ENCODE data around the gene PDE6B. TPM values are rescaled to one million over a fixed set of nuclear protein-coding genes. Genes with fewer than 3 reads are reported as not detected.
"Not testable (repeated sequence)": the region's sequence is repeated elsewhere in the genome, so short reads cannot be mapped to it uniquely, and the experiment has no call there.

The PDE6B gene
- total and polyA plus RNA-seq, 4 donors: 1.1 to 4.0 (median 2.1) TPM

DNA sequence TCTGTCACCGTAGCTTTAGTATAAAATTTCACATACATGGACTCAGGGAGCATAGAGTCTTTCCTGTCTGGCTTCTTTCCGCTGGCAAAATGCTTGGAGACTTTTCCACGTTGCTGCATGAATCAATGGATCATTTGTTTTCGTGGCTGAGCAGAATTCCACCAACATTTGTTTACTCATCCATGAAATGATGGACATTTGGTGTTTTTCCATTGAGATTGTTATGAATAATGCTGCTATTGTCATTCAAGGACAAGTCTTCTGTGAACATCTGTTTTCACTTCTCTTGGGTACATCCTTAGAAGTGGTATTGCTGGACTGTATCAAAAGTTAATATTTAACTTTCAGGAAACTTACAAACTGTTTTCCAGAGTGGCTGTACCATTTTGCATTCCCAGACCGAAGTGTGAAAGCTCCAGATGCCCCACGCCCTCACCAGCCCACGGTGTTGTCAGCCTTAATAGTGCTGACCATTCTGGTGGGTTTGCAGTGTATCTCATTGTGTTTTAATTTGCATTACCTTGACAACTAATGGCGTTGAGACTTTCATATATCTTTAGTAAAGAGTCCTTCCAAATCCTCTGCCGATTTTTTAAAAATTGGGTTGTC, 43.5 kb upstream of the PDE6B start:
- H3K9me3 ChIP-seq (ENCODE audit: control insufficient read depth, low read length): peaks cover 3% of the 10 kb centered on the region
- H3K4me3 ChIP-seq (ENCODE audit: low read length in 2 of 2): no peak overlapping the region
- WGBS, 2 donors: 63 to 73% methylated on average over 9 of the region's 9 CpGs
- ATAC-seq (ENCODE audit: low FRiP score) (no peak), DNase-seq (no peak)
- no peaks in the 10 kb centered on the region for H3K36me3 ChIP-seq (ENCODE audit: control insufficient read depth in 1 of 2, insufficient read depth in 2 of 2, low read length in 1 of 2)
- intact Hi-C loops (cut with DNase I): no loop called here
- no peaks in the 10 kb centered on the region for H3K27me3 ChIP-seq (ENCODE audit: control insufficient read depth in 1 of 2, insufficient read depth in 2 of 2, low read length in 1 of 2)
- H3K4me1 ChIP-seq (ENCODE audit: control insufficient read depth in 1 of 2, insufficient read depth in 2 of 2, low read length in 2 of 2): no peaks in the 10 kb centered on the region
- no peak overlapping the region for H3K27ac ChIP-seq (ENCODE audit: low read depth in 1 of 2, low read length in 2 of 2)

DNA sequence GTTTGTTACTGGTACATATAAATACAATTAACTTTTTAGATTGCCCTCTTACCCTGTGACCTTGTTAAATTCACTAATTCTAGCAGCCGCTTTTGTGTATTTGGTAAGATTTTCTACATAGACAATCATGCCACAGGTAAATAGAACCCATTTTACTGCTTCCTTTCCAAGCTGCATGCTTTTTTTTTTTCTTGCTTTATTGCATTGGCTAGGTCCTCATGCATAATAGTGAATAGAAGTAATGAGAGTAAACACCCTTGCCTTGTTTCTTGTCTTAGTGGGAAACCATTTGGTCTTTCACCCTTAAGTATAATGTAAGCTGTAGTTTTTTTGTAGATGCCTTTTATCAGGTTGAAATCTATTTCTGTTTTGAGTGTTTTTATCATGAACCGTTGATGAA, 41.6 kb upstream of the PDE6B start:
- no peaks in the 10 kb centered on the region for H3K4me1 ChIP-seq (ENCODE audit: control insufficient read depth in 1 of 2, insufficient read depth in 2 of 2, low read length in 2 of 2)
- intact Hi-C loops (cut with DNase I): no loop called here
- ATAC-seq (ENCODE audit: low FRiP score): no peak
- H3K27me3 ChIP-seq (ENCODE audit: control insufficient read depth in 1 of 2, insufficient read depth in 2 of 2, low read length in 1 of 2): no peaks in the 10 kb centered on the region
- no peak for DNase-seq
- no peak overlapping the region for H3K4me3 ChIP-seq (ENCODE audit: low read length in 2 of 2)
- H3K36me3 ChIP-seq (ENCODE audit: control insufficient read depth in 1 of 2, insufficient read depth in 2 of 2, low read length in 1 of 2): no peaks in the 10 kb centered on the region
- peaks cover 3% of the 10 kb centered on the region for H3K9me3 ChIP-seq (ENCODE audit: control insufficient read depth, low read length)
- H3K27ac ChIP-seq (ENCODE audit: low read depth in 1 of 2, low read length in 2 of 2): no peak overlapping the region
- 83 to 85% methylated on average over 2 of the region's 2 CpGs for WGBS, 2 donors

DNA sequence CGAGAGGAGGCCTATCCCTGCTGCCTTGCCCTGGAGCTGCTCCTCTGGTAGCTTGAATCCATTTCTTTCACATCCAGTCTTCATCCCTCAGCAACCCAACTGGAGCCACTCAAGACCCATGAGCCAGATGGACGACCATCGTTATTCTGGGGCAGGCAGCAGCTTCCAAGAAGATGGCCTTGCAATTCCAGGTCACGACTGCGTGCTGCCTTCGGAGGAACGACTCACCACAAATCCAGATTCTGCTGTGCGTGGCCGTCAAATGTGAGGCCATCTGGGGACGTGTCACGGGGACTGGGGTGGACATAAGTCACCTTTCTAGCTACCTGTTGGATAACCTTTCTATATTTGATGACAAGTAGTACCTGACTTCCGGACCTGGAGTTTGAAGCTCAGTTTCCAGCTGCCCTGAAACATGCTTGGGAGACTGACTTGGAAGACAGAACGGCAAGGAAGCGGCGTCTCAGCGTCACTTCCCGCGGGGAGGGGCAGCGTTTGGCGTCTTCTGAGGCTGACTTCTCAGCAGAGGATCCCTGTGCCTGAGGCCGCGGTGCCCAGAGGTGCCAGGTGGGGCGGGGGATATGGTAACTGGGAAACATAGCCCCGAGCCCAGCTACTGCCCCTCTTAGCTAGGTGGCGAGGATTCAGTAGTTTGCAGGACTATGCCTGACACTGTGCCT, 37.6 kb upstream of the PDE6B start:
- Histone ChIP-seq H3K9me3 (ENCODE audit: control insufficient read depth, low read length) (peaks cover 5% of the 10 kb centered on the region), H3K4me3 (ENCODE audit: low read length in 2 of 2) (no peak overlapping the region), H3K36me3 (ENCODE audit: control insufficient read depth in 1 of 2, insufficient read depth in 2 of 2, low read length in 1 of 2) (no peaks in the 10 kb centered on the region), H3K4me1 (ENCODE audit: control insufficient read depth in 1 of 2, insufficient read depth in 2 of 2, low read length in 2 of 2) (no peaks in the 10 kb centered on the region), H3K27me3 (ENCODE audit: control insufficient read depth in 1 of 2, insufficient read depth in 2 of 2, low read length in 1 of 2) (no peaks in the 10 kb centered on the region), H3K27ac (ENCODE audit: low read depth in 1 of 2, low read length in 2 of 2) (no peak overlapping the region)
- intact Hi-C loops (cut with DNase I): no loop called here
- ATAC-seq (ENCODE audit: low FRiP score) (no peak), DNase-seq (no peak)
- 73 to 82% methylated on average over 25 of the region's 25 CpGs for WGBS, 2 donors

DNA sequence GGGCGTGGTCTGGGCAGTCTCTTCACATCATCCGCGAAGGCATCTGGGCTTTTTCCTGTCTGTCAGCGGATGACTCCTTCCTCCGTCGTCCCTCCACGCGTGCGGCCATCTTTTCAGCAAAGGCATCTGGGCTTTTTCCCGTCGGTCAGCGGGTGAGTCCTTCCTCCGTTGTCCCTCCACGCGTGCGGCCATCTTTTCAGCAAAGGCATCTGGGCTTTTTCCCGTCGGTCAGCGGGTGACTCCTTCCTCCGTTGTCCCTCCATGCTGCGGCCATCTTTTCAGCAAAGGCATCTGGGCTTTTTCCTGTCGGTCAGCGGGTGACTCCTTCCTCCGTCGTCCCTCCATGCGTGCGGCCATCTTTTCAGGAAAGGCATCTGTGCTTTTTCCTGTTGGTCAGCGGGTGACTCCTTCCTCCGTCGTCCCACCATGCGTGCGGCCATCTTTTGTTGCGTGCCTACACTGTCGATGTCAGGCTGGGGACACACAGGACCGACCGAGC, 37.0 kb upstream of the PDE6B start:
- no peak overlapping the region for H3K27ac ChIP-seq (ENCODE audit: low read depth in 1 of 2, low read length in 2 of 2)
- no peaks in the 10 kb centered on the region for H3K36me3 ChIP-seq (ENCODE audit: control insufficient read depth in 1 of 2, insufficient read depth in 2 of 2, low read length in 1 of 2)
- H3K4me3 ChIP-seq (ENCODE audit: low read length in 2 of 2): no peak overlapping the region
- WGBS, 2 donors: 77 to 87% methylated on average over 36 of the region's 36 CpGs
- no peaks in the 10 kb centered on the region for H3K27me3 ChIP-seq (ENCODE audit: control insufficient read depth in 1 of 2, insufficient read depth in 2 of 2, low read length in 1 of 2)
- no peaks in the 10 kb centered on the region for H3K4me1 ChIP-seq (ENCODE audit: control insufficient read depth in 1 of 2, insufficient read depth in 2 of 2, low read length in 2 of 2)
- peaks cover 5% of the 10 kb centered on the region for H3K9me3 ChIP-seq (ENCODE audit: control insufficient read depth, low read length)
- DNase-seq (no peak), ATAC-seq (ENCODE audit: low FRiP score) (no peak)
- intact Hi-C loops (cut with DNase I): no loop called here

DNA sequence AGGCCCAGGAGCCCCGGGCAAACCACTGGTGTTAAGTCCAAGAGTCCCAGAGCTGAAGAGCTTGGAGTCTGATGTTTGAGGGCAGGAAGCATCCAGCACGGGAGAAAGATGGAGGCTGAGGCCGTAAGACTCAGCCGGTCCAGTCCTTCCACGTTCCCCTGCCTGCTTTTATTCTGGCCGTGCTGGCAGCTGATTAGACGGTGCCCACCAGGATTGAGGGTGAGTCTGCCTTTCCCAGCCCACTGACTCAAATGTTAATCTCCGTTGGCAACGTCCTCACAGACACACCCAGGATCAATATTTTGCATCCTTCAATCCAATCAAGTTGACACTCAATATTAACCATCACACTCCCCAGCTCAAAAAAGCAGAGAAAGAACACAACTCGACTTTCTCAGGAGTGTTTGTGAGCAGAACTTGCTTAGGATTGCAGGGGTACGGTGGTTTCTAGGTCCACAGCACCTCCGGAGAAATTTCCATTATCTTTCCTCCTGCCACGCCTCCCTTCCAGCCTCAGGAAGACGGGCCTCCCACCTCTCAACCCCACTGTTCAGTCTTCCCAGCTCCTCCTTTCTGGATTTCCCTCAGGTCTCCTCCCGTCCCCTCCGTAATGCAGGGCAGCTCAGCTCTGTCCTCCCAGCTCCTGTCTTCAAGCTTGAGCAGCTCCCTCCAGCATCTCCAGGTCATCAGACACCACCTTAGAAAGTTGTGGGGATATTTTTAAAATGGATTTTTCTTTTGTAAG, 36.0 kb upstream of the PDE6B start:
- H3K27me3 ChIP-seq (ENCODE audit: control insufficient read depth in 1 of 2, insufficient read depth in 2 of 2, low read length in 1 of 2): no peaks in the 10 kb centered on the region
- WGBS, 2 donors: 82 to 88% methylated on average over 16 of the region's 16 CpGs
- H3K4me3 ChIP-seq (ENCODE audit: low read length in 2 of 2): no peak overlapping the region
- H3K4me1 ChIP-seq (ENCODE audit: control insufficient read depth in 1 of 2, insufficient read depth in 2 of 2, low read length in 2 of 2): no peaks in the 10 kb centered on the region
- intact Hi-C loops (cut with DNase I): no loop called here
- ATAC-seq (ENCODE audit: low FRiP score) (no peak), DNase-seq (no peak)
- H3K36me3 ChIP-seq (ENCODE audit: control insufficient read depth in 1 of 2, insufficient read depth in 2 of 2, low read length in 1 of 2): no peaks in the 10 kb centered on the region
- no peak overlapping the region for H3K27ac ChIP-seq (ENCODE audit: low read depth in 1 of 2, low read length in 2 of 2)
- H3K9me3 ChIP-seq (ENCODE audit: control insufficient read depth, low read length): peaks cover 6% of the 10 kb centered on the region

DNA sequence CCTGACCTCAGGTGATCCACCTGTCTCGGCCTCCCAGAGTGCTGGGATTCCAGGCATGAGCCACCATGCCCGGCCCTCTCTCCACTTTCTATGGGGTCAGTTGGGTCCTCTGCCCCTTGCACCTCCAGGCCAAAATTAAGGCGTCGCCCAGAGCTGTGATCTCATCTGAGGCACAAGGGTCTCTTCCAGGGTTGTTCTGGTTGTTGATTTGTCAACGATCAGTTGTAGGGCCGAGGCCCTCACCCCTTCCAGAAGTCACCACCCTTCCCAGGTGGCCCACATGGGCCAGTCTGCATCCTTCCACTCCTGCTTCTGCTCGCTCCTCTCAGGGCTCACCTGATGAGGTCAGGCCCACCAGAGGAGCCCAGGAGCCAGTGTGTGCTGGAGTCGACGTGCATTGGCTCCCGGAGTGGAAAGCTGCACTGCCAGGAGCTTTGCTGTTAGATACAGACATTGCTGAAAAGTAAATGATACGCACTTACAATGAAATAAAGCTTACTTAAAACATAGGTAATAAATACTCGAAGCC, 35.0 kb upstream of the PDE6B start:
- H3K27ac ChIP-seq (ENCODE audit: low read depth in 1 of 2, low read length in 2 of 2): no peak overlapping the region
- DNase-seq (no peak), ATAC-seq (ENCODE audit: low FRiP score) (no peak)
- H3K9me3 ChIP-seq (ENCODE audit: control insufficient read depth, low read length): peaks cover 6% of the 10 kb centered on the region
- H3K27me3 ChIP-seq (ENCODE audit: control insufficient read depth in 1 of 2, insufficient read depth in 2 of 2, low read length in 1 of 2): no peaks in the 10 kb centered on the region
- intact Hi-C loops (cut with DNase I): no loop called here
- H3K4me1 ChIP-seq (ENCODE audit: control insufficient read depth in 1 of 2, insufficient read depth in 2 of 2, low read length in 2 of 2): no peaks in the 10 kb centered on the region
- no peaks in the 10 kb centered on the region for H3K36me3 ChIP-seq (ENCODE audit: control insufficient read depth in 1 of 2, insufficient read depth in 2 of 2, low read length in 1 of 2)
- 89 to 92% methylated on average over 12 of the region's 12 CpGs for WGBS, 2 donors
- H3K4me3 ChIP-seq (ENCODE audit: low read length in 2 of 2): no peak overlapping the region

DNA sequence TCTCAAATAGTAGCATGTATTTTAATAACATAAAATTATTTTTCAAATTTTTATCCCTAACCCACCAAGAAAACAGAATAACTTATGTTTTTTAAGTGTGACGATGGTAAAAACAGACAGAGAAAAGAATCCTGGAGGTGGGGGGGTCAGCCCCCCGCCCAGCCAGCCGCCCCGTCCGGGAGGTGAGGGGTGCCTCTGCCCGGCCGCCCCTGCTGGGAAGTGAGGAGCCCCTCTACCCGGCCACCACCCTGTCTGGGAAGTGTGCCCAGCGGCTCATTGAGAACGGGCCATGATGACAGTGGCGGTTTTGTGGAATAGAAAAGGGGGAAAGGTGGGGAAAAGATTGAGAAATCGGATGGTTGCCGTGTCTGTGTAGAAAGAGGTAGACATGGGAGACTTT, 33.2 kb upstream of the PDE6B start:
- H3K4me3 ChIP-seq (ENCODE audit: low read length in 2 of 2); ATAC-seq (ENCODE audit: low FRiP score); intact Hi-C loops (cut with DNase I); DNase-seq; H3K36me3 ChIP-seq (ENCODE audit: control insufficient read depth in 1 of 2, insufficient read depth in 2 of 2, low read length in 1 of 2); H3K27me3 ChIP-seq (ENCODE audit: control insufficient read depth in 1 of 2, insufficient read depth in 2 of 2, low read length in 1 of 2); H3K9me3 ChIP-seq (ENCODE audit: control insufficient read depth, low read length); H3K27ac ChIP-seq (ENCODE audit: low read depth in 1 of 2, low read length in 2 of 2); H3K4me1 ChIP-seq (ENCODE audit: control insufficient read depth in 1 of 2, insufficient read depth in 2 of 2, low read length in 2 of 2): not testable (repeated sequence)
- 85% methylated on average over 11 to 12 of the region's 13 CpGs for WGBS, 2 donors

DNA sequence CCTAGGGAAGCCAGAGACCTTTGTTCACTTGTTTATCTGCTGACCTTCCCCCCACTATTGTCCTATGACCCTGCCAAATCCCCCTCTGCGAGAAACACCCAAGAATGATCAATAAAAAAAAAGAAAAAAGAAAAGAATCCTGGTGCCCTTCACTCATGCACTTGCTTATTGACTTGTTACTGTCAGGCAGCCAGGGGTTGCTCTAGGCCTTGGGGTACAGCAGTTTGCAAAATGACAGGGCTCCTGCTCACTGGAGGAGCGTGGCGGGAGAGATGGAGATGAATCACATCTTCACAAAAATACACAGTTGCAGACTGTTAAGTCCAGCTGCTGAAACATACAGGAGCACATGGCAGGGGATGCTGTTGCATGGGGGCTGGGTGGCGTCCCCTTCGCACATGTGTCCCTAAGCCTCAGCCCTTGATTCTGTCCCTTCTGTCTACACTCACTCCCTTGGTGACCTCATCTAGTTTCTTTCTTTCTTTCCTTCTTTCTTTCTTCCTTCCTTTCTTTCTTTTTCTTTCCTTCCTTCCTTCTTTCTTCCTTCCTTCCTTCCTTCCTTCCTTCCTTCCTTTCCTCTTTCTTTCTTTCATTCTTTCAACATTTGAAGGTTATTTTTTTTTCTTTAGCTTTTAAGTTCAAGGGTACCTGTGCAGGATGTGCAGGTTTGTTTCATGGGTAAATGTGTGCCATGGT, 32.4 kb upstream of the PDE6B start:
- no peak for DNase-seq
- Histone ChIP-seq H3K4me1 (ENCODE audit: control insufficient read depth in 1 of 2, insufficient read depth in 2 of 2, low read length in 2 of 2) (no peaks in the 10 kb centered on the region), H3K27me3 (ENCODE audit: control insufficient read depth in 1 of 2, insufficient read depth in 2 of 2, low read length in 1 of 2) (no peaks in the 10 kb centered on the region), H3K27ac (ENCODE audit: low read depth in 1 of 2, low read length in 2 of 2) (no peak overlapping the region), H3K36me3 (ENCODE audit: control insufficient read depth in 1 of 2, insufficient read depth in 2 of 2, low read length in 1 of 2) (no peaks in the 10 kb centered on the region), H3K4me3 (ENCODE audit: low read length in 2 of 2) (no peak overlapping the region), H3K9me3 (ENCODE audit: control insufficient read depth, low read length) (peaks cover 4% of the 10 kb centered on the region)
- 68 to 72% methylated on average over 5 of the region's 5 CpGs for WGBS, 2 donors
- intact Hi-C loops (cut with DNase I): no loop called here
- ATAC-seq (ENCODE audit: low FRiP score): no peak
